Activated CD4-positive, alpha-beta T cell treated with anti-CD3 and anti-CD28 coated beads, Interleukin-2, amount 10 ng/mL, durations not matched to agents 7 days and 5 days (primary cell): ENCODE measurements around the gene RIMBP2. TPM values are rescaled to one million over a fixed set of nuclear protein-coding genes. Genes with fewer than 3 reads are reported as not detected.

Experiments
- CTCF ChIA-PET: fragments of 350-600 bp; sonication (Branson Sonifier 250); formaldehyde crosslinking; loops from one replicate; lab custom pipeline; 2021; ENCODE audit warnings: antibody characterized with exemption; lab: Charles Lee
- POLR2A ChIA-PET: fragments of 350-600 bp; sonication (Branson Sonifier 250); formaldehyde crosslinking; loops from one replicate; lab custom pipeline; 2021; ENCODE audit warnings: antibody characterized with exemption; lab: Charles Lee
- DNase-seq: peaks from one replicate; pipeline ENCODE4 v3.0.0-alpha.2; 2020
- H3K27ac Mint-ChIP-seq: one replicate; pipeline ENCODE4 v1.8.0; 2021; ENCODE audit warnings: mild to moderate bottlenecking, moderate library complexity, mixed read lengths
- H3K27me3 Mint-ChIP-seq: one replicate; pipeline ENCODE4 v1.8.0; 2021; ENCODE audit warnings: mixed read lengths
- H3K36me3 Mint-ChIP-seq: one replicate; pipeline ENCODE4 v1.8.0; 2021; ENCODE audit warnings: low read depth, mixed read lengths
- H3K4me1 Mint-ChIP-seq: one replicate; pipeline ENCODE4 v1.8.0; 2021; ENCODE audit warnings: mixed read lengths
- H3K4me3 Mint-ChIP-seq: one replicate; pipeline ENCODE4 v1.8.0; 2021; ENCODE audit warnings: mild to moderate bottlenecking, moderate library complexity, mixed read lengths
- H3K9me3 Mint-ChIP-seq: one replicate; pipeline ENCODE4 v1.8.0; 2021; ENCODE audit warnings: mixed read lengths
- total RNA-seq, 2 experiments: library from RNA; stranded (reverse); gene quantifications; one replicate each; pipeline ENCODE4 v1.2.3, GENCODE V29; 2021

Gene RIMBP2
- total RNA-seq, 2 experiments from 2014 or later: not detected

DNA sequence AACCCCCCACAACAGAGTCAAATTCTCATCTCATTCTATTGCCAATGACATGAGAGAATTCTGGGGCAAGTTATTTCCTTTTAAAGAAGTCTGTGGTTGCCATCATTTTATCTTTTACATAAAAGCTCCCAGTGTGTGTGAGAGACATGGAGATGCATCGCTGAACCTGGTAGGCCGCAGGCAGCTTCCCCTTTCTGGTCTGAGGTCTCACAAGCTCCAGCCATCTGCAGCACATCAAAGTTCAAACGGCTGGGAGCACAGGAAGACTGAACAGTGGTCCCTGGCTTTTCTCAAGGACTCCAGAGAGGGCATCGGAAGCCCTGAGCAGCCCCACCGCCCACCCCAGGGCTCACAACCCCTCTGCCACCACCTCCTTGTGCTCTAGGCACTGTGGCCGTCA is 141.7 kb downstream of the RIMBP2 start:
- Mint-ChIP-seq H3K27me3 (no peaks in the 10 kb centered on the region), H3K27ac (no peak overlapping the region), H3K4me1 (no peaks in the 10 kb centered on the region), H3K9me3 (no peaks in the 10 kb centered on the region), H3K4me3 (no peak overlapping the region), H3K36me3 (no peaks in the 10 kb centered on the region)
- POLR2A ChIA-PET: no interaction called here
- DNase-seq: no peak
- CTCF ChIA-PET: no interaction called here

DNA sequence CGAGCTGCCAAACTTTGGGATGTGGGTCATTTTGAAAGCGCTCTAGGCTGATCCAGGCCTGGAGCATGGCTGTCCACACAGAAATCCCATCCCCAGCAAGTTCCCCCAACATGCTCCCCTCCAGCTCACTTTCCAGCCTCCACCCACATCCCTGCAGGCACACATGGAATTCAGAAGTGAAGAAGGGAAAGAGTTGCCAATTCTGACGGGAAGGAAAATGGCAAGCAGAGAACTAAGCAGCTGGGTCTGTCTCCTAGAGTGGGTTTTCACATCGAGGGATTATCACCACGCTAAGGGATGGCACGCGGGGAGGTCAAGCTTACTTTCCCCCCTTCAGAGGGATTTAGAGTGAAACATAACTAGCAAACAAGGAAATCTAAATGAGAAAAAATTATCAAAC is 142.3 kb downstream of the RIMBP2 start:
- no peaks in the 10 kb centered on the region for H3K9me3 Mint-ChIP-seq
- H3K27ac Mint-ChIP-seq: no peak overlapping the region
- no peaks in the 10 kb centered on the region for H3K36me3 Mint-ChIP-seq
- DNase-seq: no peak
- ChIA-PET CTCF (no interaction called here), POLR2A (no interaction called here)
- H3K4me3 Mint-ChIP-seq: no peak overlapping the region
- no peaks in the 10 kb centered on the region for H3K27me3 Mint-ChIP-seq
- no peaks in the 10 kb centered on the region for H3K4me1 Mint-ChIP-seq

DNA sequence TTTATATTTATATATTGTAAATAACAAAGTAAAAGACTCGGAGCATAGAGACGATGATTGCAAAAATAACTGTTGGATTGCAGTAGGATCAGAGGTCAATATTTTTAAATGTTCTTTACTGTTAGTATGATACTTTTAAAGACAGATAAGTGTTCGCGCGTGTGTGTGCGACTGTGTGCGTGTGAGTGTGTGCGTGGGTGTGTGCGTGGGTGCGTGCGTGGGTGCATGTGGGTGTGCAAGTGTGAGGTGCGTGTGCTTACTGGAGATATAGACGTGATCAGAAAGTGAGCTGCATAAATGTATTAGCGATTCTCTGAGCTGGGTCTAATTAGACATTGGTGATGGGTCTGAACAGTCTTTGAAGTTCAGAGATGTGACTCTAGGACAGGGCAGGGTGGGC is 142.9 kb downstream of the RIMBP2 start:
- Mint-ChIP-seq H3K27ac (no peak overlapping the region), H3K4me3 (no peak overlapping the region), H3K27me3 (no peaks in the 10 kb centered on the region), H3K4me1 (no peaks in the 10 kb centered on the region), H3K9me3 (no peaks in the 10 kb centered on the region), H3K36me3 (no peaks in the 10 kb centered on the region)
- CTCF ChIA-PET: no interaction called here
- no peak for DNase-seq
- POLR2A ChIA-PET: no interaction called here

DNA sequence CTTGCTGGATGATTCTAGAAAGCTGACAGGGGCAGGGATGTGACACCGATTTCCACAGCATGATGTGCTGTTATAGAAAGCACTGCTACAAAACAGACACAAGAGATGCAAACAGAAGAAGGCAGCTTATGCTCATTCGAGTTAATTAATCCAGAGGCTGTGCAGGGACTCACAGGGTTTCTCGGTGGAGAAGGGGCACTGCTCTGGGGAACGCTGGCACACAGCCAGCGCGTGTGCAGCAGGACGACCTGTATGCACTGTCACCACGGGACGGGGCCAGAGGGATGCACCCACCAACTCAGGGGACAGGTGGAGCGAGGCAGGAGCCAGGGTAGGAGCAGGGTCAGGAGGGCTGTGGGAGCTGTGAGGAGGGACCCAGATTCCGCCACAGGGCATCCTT is 143.5 kb downstream of the RIMBP2 start:
- H3K36me3 Mint-ChIP-seq: no peaks in the 10 kb centered on the region
- H3K4me3 Mint-ChIP-seq: no peak overlapping the region
- H3K27ac Mint-ChIP-seq: no peak overlapping the region
- no peaks in the 10 kb centered on the region for H3K4me1 Mint-ChIP-seq
- ChIA-PET POLR2A (no interaction called here), CTCF (no interaction called here)
- no peaks in the 10 kb centered on the region for H3K9me3 Mint-ChIP-seq
- H3K27me3 Mint-ChIP-seq: no peaks in the 10 kb centered on the region
- no peak for DNase-seq

DNA sequence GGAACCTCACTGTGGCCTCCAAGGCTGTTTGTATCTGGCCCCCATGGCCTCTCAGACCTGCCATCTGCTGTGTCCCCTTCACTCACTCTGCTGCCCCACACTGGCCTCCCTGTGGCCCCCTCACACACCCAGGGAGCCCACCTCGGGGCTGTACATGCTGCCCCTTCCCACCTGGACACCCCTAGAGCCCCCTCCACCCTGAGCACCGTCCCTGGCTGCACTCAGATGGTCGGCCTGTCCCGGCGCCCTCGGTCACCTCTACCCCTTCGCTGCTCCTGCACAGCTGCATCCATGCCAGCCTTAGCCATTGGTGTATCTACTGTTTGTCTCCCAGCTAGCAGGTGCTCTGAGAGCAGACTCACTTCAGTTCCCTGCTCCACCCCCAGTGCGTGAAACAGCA is 144.4 kb downstream of the RIMBP2 start:
- POLR2A ChIA-PET: no interaction called here
- H3K36me3 Mint-ChIP-seq: no peaks in the 10 kb centered on the region
- no peak overlapping the region for H3K4me3 Mint-ChIP-seq
- H3K9me3 Mint-ChIP-seq: no peaks in the 10 kb centered on the region
- no peak overlapping the region for H3K27ac Mint-ChIP-seq
- CTCF ChIA-PET: no interaction called here
- no peaks in the 10 kb centered on the region for H3K4me1 Mint-ChIP-seq
- H3K27me3 Mint-ChIP-seq: no peaks in the 10 kb centered on the region
- no peak for DNase-seq

DNA sequence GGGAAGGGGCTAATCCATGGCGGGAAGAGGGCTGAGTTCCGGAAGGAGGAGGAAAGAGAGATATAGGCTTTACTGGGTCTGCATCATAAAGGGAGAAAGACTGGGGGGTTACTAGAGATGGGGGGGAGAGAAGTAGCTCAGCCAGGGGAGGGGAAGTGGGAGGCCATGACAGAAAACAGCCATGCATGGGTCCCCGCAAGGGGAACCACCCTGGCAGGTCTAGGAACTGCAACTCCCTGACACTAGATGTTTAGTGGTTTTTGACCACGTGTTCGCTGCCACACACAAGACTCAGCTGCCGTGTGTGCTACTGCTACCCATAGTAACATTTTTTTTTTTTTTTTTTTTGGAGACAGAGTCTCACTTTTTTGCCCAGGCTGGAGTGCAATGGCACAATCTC is 145.0 kb downstream of the RIMBP2 start:
- ChIA-PET CTCF (no interaction called here), POLR2A (no interaction called here)
- no peaks in the 10 kb centered on the region for H3K36me3 Mint-ChIP-seq
- no peaks in the 10 kb centered on the region for H3K4me1 Mint-ChIP-seq
- peaks cover 3% of the 10 kb centered on the region for H3K9me3 Mint-ChIP-seq
- H3K27me3 Mint-ChIP-seq: no peaks in the 10 kb centered on the region
- DNase-seq: no peak
- no peak overlapping the region for H3K4me3 Mint-ChIP-seq
- no peak overlapping the region for H3K27ac Mint-ChIP-seq

DNA sequence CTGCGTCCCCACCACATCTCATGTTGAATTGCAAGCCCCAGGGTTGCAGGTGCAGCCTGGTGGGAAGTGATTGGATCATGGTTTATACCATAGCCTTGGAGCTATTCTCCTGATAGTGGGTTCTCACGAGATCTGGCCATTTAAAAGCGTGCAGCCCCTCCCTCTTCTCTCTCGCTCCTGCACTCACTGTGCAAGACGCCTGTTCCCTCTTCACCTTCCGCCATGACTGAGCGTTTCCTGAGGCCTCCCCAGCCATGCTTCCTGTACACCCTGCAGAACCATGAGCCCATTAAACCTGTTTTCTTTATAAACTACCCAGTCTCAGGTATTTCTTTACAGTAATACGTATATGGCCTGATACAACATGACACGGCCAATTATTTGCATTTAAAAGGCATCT is 146.6 kb downstream of the RIMBP2 start:
- Mint-ChIP-seq H3K36me3 (no peaks in the 10 kb centered on the region), H3K4me1 (no peaks in the 10 kb centered on the region), H3K9me3 (peaks cover 10% of the 10 kb centered on the region), H3K27me3 (no peaks in the 10 kb centered on the region), H3K27ac (no peak overlapping the region), H3K4me3 (no peak overlapping the region)
- ChIA-PET CTCF (interaction anchor here (0.9 kb wide), 1 partner anchor 28 kb away, joined by 3 read pairs; no protein-coding TSS in a partner anchor), POLR2A (no interaction called here)
- DNase-seq: no peak

DNA sequence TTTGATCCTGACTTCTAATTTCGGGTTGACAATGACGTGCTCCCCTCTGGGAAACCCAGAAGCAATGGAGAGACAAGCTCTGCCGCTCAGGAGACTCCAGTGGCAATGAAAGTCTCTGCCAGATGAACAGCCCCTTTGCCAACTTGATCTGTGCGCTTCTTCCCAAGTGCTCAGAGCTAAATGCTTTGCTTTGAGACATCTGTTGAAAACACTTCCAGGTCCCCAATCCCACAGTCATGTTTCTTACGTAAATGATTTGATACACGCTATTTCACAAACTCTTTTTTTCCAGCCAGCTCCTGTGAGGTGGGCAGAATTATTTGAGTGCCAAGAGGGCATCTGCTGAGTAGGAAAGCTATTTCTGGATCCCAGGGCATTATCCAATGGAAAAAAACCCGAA is 147.6 kb downstream of the RIMBP2 start:
- H3K27me3 Mint-ChIP-seq: no peaks in the 10 kb centered on the region
- no peak overlapping the region for H3K4me3 Mint-ChIP-seq
- H3K36me3 Mint-ChIP-seq: no peaks in the 10 kb centered on the region
- H3K27ac Mint-ChIP-seq: no peak overlapping the region
- no peaks in the 10 kb centered on the region for H3K4me1 Mint-ChIP-seq
- ChIA-PET CTCF (no interaction called here), POLR2A (no interaction called here)
- peaks cover 10% of the 10 kb centered on the region for H3K9me3 Mint-ChIP-seq
- DNase-seq: no peak

DNA sequence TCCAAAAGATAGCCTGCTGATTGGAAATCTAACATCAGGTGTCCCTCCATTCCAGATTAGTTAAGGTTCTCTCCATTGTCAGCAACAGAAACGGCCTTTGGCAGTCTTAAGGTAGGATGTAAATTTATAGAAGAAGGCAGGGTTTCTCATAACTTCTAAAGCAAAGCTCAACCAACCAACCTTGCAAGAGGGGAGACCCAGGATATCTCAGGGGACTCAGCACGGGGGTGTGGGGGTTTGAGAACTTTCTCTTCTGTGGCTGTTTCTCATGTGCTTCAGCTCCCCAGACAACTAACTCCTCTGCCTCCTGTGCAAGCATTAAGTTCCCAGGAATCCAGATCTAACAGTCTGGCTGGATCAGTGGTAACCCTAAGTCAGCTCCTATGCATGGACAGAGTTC is 148.1 kb downstream of the RIMBP2 start:
- H3K4me3 Mint-ChIP-seq: no peak overlapping the region
- no peaks in the 10 kb centered on the region for H3K27me3 Mint-ChIP-seq
- no peak overlapping the region for H3K27ac Mint-ChIP-seq
- peaks cover 10% of the 10 kb centered on the region for H3K9me3 Mint-ChIP-seq
- no peaks in the 10 kb centered on the region for H3K36me3 Mint-ChIP-seq
- CTCF ChIA-PET: no interaction called here
- no peaks in the 10 kb centered on the region for H3K4me1 Mint-ChIP-seq
- POLR2A ChIA-PET: no interaction called here
- DNase-seq: no peak

DNA sequence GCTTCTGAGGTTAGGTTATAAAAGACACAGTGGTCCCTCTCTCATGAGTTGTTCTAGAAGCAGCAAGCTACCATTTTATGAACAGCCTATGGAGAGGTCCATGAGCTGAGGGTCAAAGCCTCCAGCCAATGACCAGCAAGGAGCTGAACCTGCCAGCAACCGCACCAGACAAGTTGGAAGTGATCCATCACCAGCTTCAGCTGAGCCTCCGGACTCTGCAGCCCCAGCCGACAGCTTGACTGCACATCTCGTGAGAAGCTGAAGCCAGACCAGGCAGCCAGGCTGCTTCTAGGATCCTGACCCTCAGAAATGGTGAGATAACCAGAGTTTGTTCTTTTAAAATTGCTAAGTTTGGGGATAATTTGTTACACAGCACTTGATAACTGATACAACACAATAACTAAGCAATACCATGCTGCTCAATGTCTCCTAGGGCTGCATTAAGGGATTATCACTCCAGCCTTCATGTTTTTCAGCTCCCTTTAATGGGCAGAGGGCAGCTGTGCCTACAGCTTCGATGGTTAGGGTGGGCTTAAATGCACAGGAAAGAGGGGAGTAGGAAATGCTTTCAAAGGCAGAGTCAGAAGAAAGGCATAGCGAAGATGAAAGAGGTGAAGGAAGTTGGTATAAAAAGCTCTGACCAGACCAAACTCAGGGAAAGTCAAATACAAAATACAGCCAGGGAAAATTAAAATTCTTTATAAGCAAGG is 149.5 kb downstream of the RIMBP2 start:
- ChIA-PET POLR2A (no interaction called here), CTCF (interaction anchor here (0.8 to 1.2 kb wide), 2 partner anchors 35 to 161 kb away, joined by 3 read pairs; no protein-coding TSS in a partner anchor)
- Mint-ChIP-seq H3K27ac (no peak overlapping the region), H3K9me3 (peaks cover 10% of the 10 kb centered on the region), H3K4me3 (no peak overlapping the region), H3K36me3 (no peaks in the 10 kb centered on the region), H3K27me3 (no peaks in the 10 kb centered on the region), H3K4me1 (no peaks in the 10 kb centered on the region)
- no peak for DNase-seq

DNA sequence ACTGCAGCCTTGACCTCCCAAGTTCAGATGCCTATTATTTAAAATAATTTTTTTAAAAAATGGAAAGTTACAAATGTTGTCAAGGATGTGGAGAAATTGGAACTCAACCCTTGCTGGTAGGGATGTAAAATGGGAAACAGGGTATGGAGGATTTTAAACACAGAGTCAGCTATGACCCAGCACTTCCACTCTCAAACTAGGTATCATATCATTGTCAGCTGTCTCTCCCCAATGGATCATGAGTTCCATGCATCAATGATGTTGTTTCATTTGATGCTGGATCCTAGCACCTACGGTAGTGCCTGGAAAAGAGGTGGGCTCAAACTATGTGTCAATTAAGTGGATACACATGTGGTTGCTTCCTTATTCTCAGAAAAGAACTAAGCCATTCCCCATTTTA is 150.9 kb downstream of the RIMBP2 start:
- H3K9me3 Mint-ChIP-seq: peaks cover 10% of the 10 kb centered on the region
- DNase-seq: no peak
- CTCF ChIA-PET: no interaction called here
- no peak overlapping the region for H3K27ac Mint-ChIP-seq
- H3K36me3 Mint-ChIP-seq: no peaks in the 10 kb centered on the region
- H3K4me1 Mint-ChIP-seq: no peaks in the 10 kb centered on the region
- H3K4me3 Mint-ChIP-seq: no peak overlapping the region
- no peaks in the 10 kb centered on the region for H3K27me3 Mint-ChIP-seq
- POLR2A ChIA-PET: no interaction called here

DNA sequence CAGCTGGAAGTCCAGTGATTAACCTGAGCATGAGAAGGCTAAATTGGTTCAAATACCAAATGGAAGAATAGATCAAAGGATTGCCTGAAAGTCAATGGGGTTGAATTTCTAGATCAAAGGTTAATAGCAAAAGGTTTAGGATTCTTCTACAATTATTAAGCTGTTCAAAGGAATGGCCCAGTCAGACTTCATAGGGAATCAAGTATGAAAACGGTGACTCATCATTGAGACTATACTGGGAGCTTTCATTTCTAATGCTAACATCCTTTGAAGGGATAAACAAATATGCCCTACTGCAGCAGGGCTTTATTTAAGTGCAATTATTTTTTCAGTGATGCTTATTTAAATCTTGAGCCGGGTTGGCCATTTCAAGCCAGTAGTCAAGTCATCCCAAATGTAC is 152.8 kb downstream of the RIMBP2 start:
- no peak for DNase-seq
- ChIA-PET POLR2A (no interaction called here), CTCF (no interaction called here)
- Mint-ChIP-seq H3K27me3 (no peaks in the 10 kb centered on the region), H3K27ac (no peak overlapping the region), H3K4me1 (no peaks in the 10 kb centered on the region), H3K9me3 (peaks cover 10% of the 10 kb centered on the region), H3K36me3 (no peaks in the 10 kb centered on the region), H3K4me3 (no peak overlapping the region)

DNA sequence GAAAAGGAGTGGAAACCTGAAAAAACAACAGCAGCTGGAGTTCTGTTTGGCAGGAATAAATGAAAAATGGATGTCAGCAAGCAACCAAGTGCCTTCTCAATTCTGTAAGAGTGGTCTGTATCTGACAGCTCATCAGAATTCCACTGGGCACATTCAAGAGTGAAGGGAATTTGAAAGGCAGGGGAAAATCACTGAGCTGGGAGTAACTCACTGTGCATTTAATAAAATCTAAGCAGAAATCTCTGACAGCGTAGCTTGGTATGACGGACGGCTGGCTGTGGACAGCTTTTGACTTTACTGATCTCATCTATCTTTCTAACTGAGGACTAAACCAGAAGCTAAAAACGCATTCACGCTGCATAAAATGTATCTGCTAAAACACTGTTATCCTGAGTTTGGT is 153.4 kb downstream of the RIMBP2 start:
- Mint-ChIP-seq H3K9me3 (peaks cover 10% of the 10 kb centered on the region), H3K4me1 (no peaks in the 10 kb centered on the region), H3K36me3 (no peaks in the 10 kb centered on the region), H3K27ac (no peak overlapping the region), H3K27me3 (no peaks in the 10 kb centered on the region), H3K4me3 (no peak overlapping the region)
- CTCF ChIA-PET: no interaction called here
- no peak for DNase-seq
- POLR2A ChIA-PET: no interaction called here

DNA sequence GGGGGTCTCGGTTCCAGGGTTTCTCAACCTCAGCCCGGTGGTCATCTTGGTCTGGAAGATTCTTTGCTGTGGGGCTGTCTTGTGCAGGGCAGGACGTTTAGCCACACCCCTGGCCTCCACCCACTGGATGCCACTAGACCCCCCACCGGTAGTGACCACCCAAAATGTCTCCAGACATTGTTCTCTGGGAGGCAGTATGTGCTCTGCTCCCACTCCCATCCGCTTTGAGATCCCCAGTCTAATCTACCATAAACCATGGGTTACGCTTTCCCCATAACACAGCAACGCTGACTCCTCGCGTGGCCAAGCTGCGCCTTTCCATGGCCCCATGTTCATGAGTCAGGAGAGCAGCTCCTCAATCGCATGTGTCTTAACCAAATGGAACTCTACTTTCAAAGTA is 155.8 kb downstream of the RIMBP2 start:
- ChIA-PET POLR2A (no interaction called here), CTCF (no interaction called here)
- Mint-ChIP-seq H3K27me3 (no peaks in the 10 kb centered on the region), H3K9me3 (peaks cover 1% of the 10 kb centered on the region), H3K36me3 (no peaks in the 10 kb centered on the region), H3K27ac (no peak overlapping the region), H3K4me3 (no peak overlapping the region), H3K4me1 (no peaks in the 10 kb centered on the region)
- DNase-seq: no peak
